Karpas-422 (cell line): ENCODE data around the gene BSG. TPM values are rescaled to one million over a fixed set of nuclear protein-coding genes. Genes with fewer than 3 reads are reported as not detected.
"Not testable (repeated sequence)": the region's sequence is repeated elsewhere in the genome, so short reads cannot be mapped to it uniquely, and the experiment has no call there.

Experiments
- DNase-seq: peaks from one replicate; pipeline ENCODE4 v3.0.0-alpha.2; 2015
- H2AFZ ChIP-seq: fragments of 200-600 bp; sonication (generic); 2 replicates; pipeline ENCODE4 v1.6.1; 2014; ENCODE audit warnings: antibody characterized with exemption, low read length, mixed read lengths
- H3K27ac ChIP-seq: fragments of 200-600 bp; sonication (generic); 2 replicates; pipeline ENCODE4 v1.5.1; 2014; ENCODE audit warnings: mild to moderate bottlenecking, low read length, moderate library complexity
- H3K27me3 ChIP-seq: fragments of 200-600 bp; sonication (generic); 2 replicates; pipeline ENCODE4 v1.6.1; 2014; ENCODE audit warnings: low read length, mixed read lengths
- H3K36me3 ChIP-seq: fragments of 200-600 bp; sonication (generic); 2 replicates; pipeline ENCODE4 v1.6.1; 2014; ENCODE audit warnings: low read length, mixed read lengths; ENCODE audit not compliant: insufficient read depth
- H3K4me1 ChIP-seq: fragments of 200-600 bp; sonication (generic); 2 replicates; pipeline ENCODE4 v1.6.1; 2014; ENCODE audit warnings: mild to moderate bottlenecking, low read length, mixed read lengths
- H3K4me2 ChIP-seq: fragments of 200-600 bp; sonication (generic); 2 replicates; pipeline ENCODE4 v1.6.1; 2014; ENCODE audit warnings: low read length, low read depth, mild to moderate bottlenecking; ENCODE audit not compliant: poor library complexity, severe bottlenecking
- H3K4me3 ChIP-seq: fragments of 200-600 bp; sonication (generic); 2 replicates; pipeline ENCODE4 v1.5.1; 2014; ENCODE audit warnings: mild to moderate bottlenecking, antibody characterized with exemption, low read length, mixed read lengths
- H3K79me2 ChIP-seq: fragments of 200-600 bp; sonication (generic); 2 replicates; pipeline ENCODE4 v1.6.1; 2014; ENCODE audit warnings: mild to moderate bottlenecking, low read length, mixed read lengths
- H3K9ac ChIP-seq: fragments of 200-600 bp; sonication (generic); 2 replicates; pipeline ENCODE4 v1.6.0; 2014; ENCODE audit warnings: low read length
- H3K9me2 ChIP-seq: fragments of 200-600 bp; sonication (generic), shearing (Covaris generic); replicated peaks from 2 replicates; pipeline ENCODE4 v1.6.0; 2014; ENCODE audit warnings: mild to moderate bottlenecking, low read length, moderate library complexity; ENCODE audit not compliant: insufficient read depth
- H3K9me3 ChIP-seq: fragments of 300-700, 200-600 bp; sonication (generic); 2 replicates; pipeline ENCODE4 v1.6.1; 2014; ENCODE audit warnings: low read length, mixed read lengths
- H4K20me1 ChIP-seq: fragments of 200-600 bp; sonication (generic); 2 replicates; pipeline ENCODE4 v1.6.1; 2014; ENCODE audit warnings: mild to moderate bottlenecking, antibody characterized with exemption, low read length, low read depth; ENCODE audit not compliant: insufficient read depth
- total RNA-seq: library from RNA; depleted of rRNA; stranded (reverse); fragments of >200 nt; shearing (Covaris generic); gene quantifications from 2 replicates; pipeline ENCODE4 v1.2.3, GENCODE V29; 2014; ENCODE audit warnings: low replicate concordance

BSG gene
- total RNA-seq, 1 experiment from 2014 or later = 124 TPM

DNA sequence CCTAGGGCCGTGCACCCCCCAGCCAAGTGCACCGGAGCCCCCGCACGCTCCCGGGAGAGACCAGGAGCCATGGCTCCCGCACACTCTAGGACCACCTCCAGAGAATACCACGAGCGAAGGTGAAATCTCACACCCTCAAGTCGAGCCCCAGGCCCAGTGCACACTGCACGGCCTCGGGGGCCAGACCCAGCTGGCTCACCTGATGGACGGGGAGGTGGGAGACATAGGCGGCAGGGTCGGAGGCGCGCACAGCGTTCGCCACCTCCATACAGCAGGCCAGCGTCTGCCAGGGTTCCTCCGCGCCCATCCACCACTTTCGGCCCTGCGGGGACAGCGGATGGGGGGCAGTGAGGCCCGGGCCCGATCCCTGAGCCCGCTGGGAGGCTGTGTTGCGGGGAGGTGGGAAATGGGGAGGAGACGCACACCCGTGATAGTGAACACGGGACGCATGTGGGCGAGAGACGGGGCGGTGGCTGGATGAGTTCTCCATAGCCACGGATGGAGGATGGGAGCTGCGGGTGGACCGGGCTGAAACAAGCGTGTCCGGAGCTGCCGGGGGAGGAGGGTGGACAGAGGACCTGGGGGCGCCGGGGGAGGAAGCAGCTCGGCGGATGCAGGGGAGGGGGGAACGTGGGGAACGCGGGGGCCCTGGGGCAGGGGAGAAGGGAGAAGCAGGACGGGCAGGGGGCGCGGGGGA lies 47.9 kb downstream of the BSG start:
- Histone ChIP-seq H3K27ac (no peak overlapping the region), H4K20me1 (no peaks in the 10 kb centered on the region), H3K4me2 (no peak overlapping the region), H3K9me3 (no peaks in the 10 kb centered on the region), H3K9ac (no peak overlapping the region), H3K4me1 (no peaks in the 10 kb centered on the region), H3K27me3 (no peaks in the 10 kb centered on the region), H3K9me2 (no peaks in the 10 kb centered on the region), H3K36me3 (peaks cover 8% of the 10 kb centered on the region), H3K4me3 (no peak overlapping the region), H2AFZ (no peak overlapping the region), H3K79me2 (no peaks in the 10 kb centered on the region)
- no peak for DNase-seq

DNA sequence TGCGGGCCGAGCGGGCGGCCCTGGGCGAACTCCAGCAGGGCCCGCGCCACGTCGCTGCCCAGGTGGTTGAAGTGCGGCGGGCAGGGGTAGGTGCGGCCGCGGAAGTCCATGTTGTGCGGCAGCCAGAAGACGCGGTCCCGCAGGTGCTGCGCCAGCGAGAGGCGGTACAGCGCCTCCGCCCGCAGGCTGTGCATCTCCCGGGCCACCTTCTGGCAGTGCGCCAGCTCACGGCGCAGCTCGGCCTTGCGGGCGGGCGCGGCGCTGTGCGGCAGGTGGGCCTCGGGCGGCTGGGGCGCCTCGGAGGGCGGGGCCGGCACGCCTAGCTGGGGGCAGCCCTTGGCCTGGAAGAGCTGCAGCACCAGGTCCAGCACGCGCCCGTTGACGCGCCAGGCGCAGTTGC lies 48.8 kb downstream of the BSG start:
- not testable (repeated sequence) for H3K9me3 ChIP-seq, H3K9ac ChIP-seq, H2AFZ ChIP-seq, H4K20me1 ChIP-seq, H3K27me3 ChIP-seq, H3K4me1 ChIP-seq, H3K27ac ChIP-seq, H3K9me2 ChIP-seq, DNase-seq, H3K79me2 ChIP-seq, H3K4me2 ChIP-seq, H3K4me3 ChIP-seq
- peaks cover 10% of the 10 kb centered on the region for H3K36me3 ChIP-seq

DNA sequence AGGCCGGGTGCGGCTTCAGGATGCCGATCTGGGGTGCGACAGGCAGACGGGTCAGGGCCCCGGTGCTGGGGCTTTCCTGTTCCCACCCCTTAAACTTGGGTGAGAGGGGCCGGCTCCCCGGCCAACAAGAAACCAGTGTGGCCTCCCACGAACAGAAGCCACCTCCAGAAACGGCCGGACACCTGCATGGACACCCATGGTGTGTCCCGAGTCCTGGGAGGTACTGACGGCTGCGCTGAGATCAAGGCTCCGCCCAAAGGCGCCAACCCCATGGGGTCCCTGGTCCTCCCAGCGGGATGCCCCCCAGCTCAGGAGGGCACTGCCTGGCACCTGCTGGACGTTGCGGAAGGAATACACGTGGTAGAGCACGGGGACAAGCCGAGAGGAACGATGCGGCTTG lies 49.4 kb downstream of the BSG start:
- peaks cover 10% of the 10 kb centered on the region for H3K36me3 ChIP-seq
- H3K27ac ChIP-seq = no peak overlapping the region
- no peak overlapping the region for H2AFZ ChIP-seq
- no peaks in the 10 kb centered on the region for H3K9me2 ChIP-seq
- no peaks in the 10 kb centered on the region for H3K27me3 ChIP-seq
- H3K79me2 ChIP-seq = no peaks in the 10 kb centered on the region
- H3K4me1 ChIP-seq = no peaks in the 10 kb centered on the region
- no peaks in the 10 kb centered on the region for H4K20me1 ChIP-seq
- no peaks in the 10 kb centered on the region for H3K9me3 ChIP-seq
- no peak overlapping the region for H3K4me3 ChIP-seq
- no peak for DNase-seq
- no peak overlapping the region for H3K4me2 ChIP-seq
- H3K9ac ChIP-seq = no peak overlapping the region

DNA sequence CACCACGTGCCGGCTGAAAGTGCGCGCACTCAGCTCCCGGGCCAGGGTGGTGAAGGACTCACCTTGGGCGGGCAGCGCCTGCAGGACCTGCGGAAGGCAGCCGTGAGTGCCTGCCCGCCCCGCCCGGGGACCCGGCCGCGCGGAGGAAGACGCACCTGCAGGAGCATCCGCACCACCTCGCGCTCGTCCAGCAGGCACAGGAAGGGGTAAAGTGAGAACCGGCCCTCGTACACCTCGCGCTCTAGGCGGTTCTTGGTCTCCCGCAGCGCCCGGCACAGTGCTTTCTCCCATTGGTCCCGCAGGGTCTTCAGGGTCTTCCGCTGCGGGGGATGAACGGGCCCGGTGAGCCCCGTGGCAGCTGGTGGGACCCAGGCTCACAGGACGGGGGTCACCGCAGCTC lies 50.3 kb downstream of the BSG start:
- Histone ChIP-seq H3K4me3 (no peak overlapping the region), H3K9me3 (no peaks in the 10 kb centered on the region), H3K27me3 (no peaks in the 10 kb centered on the region), H3K36me3 (peaks cover 13% of the 10 kb centered on the region), H3K9me2 (no peaks in the 10 kb centered on the region), H3K4me1 (no peaks in the 10 kb centered on the region), H3K27ac (no peak overlapping the region), H2AFZ (no peak overlapping the region), H4K20me1 (no peaks in the 10 kb centered on the region), H3K79me2 (peaks cover 4% of the 10 kb centered on the region; the same call in 1 of the 2 replicates), H3K9ac (no peak overlapping the region), H3K4me2 (no peak overlapping the region)
- DNase-seq = no peak

DNA sequence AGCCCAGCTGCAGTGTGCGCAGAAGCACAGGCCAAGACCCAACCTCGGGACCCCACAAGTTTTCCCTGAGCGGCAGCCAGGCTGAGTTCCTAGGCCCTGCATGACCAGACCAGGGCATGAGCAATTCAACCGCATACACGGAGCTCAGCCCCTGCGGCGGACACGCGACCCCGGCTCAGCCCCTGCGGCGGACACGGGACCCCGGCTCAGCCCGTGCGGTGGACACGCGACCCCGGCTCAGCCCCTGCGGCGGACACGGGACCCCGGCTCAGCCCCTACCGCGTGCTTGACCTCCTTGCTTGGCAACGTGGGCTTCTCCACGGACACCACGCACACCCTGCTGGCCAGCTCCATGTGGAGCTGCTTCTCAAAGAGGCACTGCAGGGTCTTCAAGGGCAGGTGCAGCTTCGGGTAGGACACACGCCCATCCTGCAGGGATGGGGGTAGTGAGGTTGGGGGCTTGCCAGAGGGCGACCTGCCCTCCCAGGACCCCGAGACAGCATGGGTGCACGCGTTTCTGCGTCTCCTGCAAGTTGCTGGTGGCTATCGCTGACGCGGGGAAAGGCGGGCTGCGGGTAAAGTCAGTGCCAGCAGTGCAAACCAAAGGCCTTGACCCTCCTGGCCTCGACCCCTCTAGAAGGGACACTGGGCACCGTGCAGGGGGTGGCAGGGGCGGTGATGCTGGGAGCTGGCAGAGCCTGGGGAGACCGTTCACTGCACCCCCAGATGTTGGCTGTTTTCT lies 51.0 kb downstream of the BSG start:
- H3K36me3 ChIP-seq = peaks cover 16% of the 10 kb centered on the region
- no peak for DNase-seq
- no peaks in the 10 kb centered on the region for H4K20me1 ChIP-seq
- H3K4me3 ChIP-seq = no peak overlapping the region
- no peaks in the 10 kb centered on the region for H3K9me2 ChIP-seq
- no peak overlapping the region for H3K4me2 ChIP-seq
- no peak overlapping the region for H3K27ac ChIP-seq
- no peak overlapping the region for H2AFZ ChIP-seq
- H3K27me3 ChIP-seq = no peaks in the 10 kb centered on the region
- no peaks in the 10 kb centered on the region for H3K9me3 ChIP-seq
- H3K4me1 ChIP-seq = no peaks in the 10 kb centered on the region
- H3K79me2 ChIP-seq = peaks cover 8% of the 10 kb centered on the region; the same call in 1 of the 2 replicates
- no peak overlapping the region for H3K9ac ChIP-seq

DNA sequence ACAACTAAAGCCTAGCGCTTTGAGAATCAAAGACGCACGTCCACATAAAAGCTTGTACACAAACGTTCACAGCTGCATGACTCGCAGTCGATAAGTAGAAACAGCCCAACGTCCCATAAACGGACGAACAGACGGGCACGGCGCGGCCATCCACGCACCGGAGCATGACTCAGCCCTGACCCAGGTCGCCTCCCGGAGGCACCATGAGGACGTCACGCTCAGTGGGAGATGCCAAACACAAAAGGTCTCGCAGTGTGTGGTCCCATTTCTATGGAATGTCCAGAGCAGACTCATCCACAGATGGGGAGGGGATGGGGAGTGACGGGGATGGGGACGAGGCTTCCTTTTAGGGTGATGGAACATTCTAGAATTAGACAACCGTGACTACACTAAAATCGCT lies 51.6 kb downstream of the BSG start:
- Histone ChIP-seq H3K27me3 (no peaks in the 10 kb centered on the region), H3K4me2 (no peak overlapping the region), H3K9ac (no peak overlapping the region), H3K27ac (no peak overlapping the region), H3K36me3 (peaks cover 20% of the 10 kb centered on the region), H3K9me3 (no peaks in the 10 kb centered on the region), H3K9me2 (no peaks in the 10 kb centered on the region), H3K79me2 (peaks cover 14% of the 10 kb centered on the region; the same call in 1 of the 2 replicates), H3K4me1 (no peaks in the 10 kb centered on the region), H2AFZ (no peak overlapping the region), H4K20me1 (no peaks in the 10 kb centered on the region), H3K4me3 (no peak overlapping the region)
- DNase-seq = no peak

- peaks cover 17% of the 10 kb centered on the region; the same call in 1 of the 2 replicates for H3K79me2 ChIP-seq
- DNase-seq = no peak
- no peaks in the 10 kb centered on the region for H3K27me3 ChIP-seq
- no peaks in the 10 kb centered on the region for H3K4me1 ChIP-seq
- no peak overlapping the region for H3K4me2 ChIP-seq
- no peaks in the 10 kb centered on the region for H4K20me1 ChIP-seq
- H3K9me2 ChIP-seq = no peaks in the 10 kb centered on the region
- no peak overlapping the region for H3K4me3 ChIP-seq
- H3K9ac ChIP-seq = no peak overlapping the region
- H2AFZ ChIP-seq = no peak overlapping the region
- H3K9me3 ChIP-seq = no peaks in the 10 kb centered on the region
- H3K27ac ChIP-seq = no peak overlapping the region
- H3K36me3 ChIP-seq = peaks cover 22% of the 10 kb centered on the region
Measured at GRCh38 chr19:624433-625109, 52.2 kb downstream of the BSG start.

DNA sequence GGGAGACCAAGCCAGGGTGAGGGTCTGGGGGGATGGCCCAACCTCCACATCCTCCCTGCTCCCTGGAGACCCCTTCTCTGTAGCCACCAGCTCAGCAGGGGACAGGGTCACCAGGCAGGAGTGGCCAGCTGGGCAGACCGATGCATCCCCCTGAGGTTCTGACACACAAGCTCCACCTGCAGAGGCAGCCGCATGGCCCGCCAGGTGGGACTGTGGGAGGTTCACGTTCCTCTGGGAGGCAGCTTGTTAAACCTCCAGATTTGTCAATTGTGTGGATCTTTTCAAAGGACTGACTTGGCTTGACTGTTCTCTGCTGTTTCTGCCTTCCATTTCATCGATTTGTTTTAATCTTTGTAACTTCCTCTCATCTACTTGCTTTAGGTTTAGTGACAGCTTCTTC lies 52.9 kb downstream of the BSG start:
- H2AFZ ChIP-seq = no peak overlapping the region
- no peak overlapping the region for H3K4me2 ChIP-seq
- H3K4me3 ChIP-seq = no peak overlapping the region
- H3K36me3 ChIP-seq = peaks cover 22% of the 10 kb centered on the region
- peaks cover 20% of the 10 kb centered on the region for H3K79me2 ChIP-seq
- DNase-seq = no peak
- H3K4me1 ChIP-seq = no peaks in the 10 kb centered on the region
- no peak overlapping the region for H3K9ac ChIP-seq
- no peaks in the 10 kb centered on the region for H3K9me3 ChIP-seq
- H4K20me1 ChIP-seq = no peaks in the 10 kb centered on the region
- no peaks in the 10 kb centered on the region for H3K9me2 ChIP-seq
- H3K27ac ChIP-seq = no peak overlapping the region
- no peaks in the 10 kb centered on the region for H3K27me3 ChIP-seq
